Natural killer cell (primary cell): ENCODE results near the gene CHRNA10. TPM values are rescaled to one million over a fixed set of nuclear protein-coding genes. Genes with fewer than 3 reads are reported as not detected.

Experiments
- ATAC-seq, 3 donors: fragments of 150-1000 bp in 2 of 3; fragments of 200-7000 bp in 1 of 3; cut with Tn5 transposase; 1 replicate in 1 of 3; 2 replicates in 2 of 3; pipeline ENCODE4 v1.10.0; 2021; ENCODE audit warnings: mild to moderate bottlenecking in 2 of 3, moderate library complexity in 2 of 3
- DNase-seq, 2 donors: peaks; one replicate each; pipeline versions ENCODE4 v3.0.0 to v3.0.0-alpha.2; 2013 to 2021; ENCODE audit warnings: mixed read lengths in 1 of 2
- H3K27ac ChIP-seq: one replicate; pipeline ENCODE4 v1.5.1; 2013; ENCODE audit warnings: mild to moderate bottlenecking, low read length
- H3K27me3 ChIP-seq: one replicate; pipeline ENCODE4 v1.6.1; 2013; ENCODE audit warnings: low read length; ENCODE audit not compliant: control insufficient read depth, insufficient read depth
- H3K36me3 ChIP-seq: one replicate; pipeline ENCODE4 v1.6.1; 2013; ENCODE audit warnings: low read length; ENCODE audit not compliant: control insufficient read depth, insufficient read depth
- H3K4me1 ChIP-seq: one replicate; pipeline ENCODE4 v1.6.1; 2013; ENCODE audit warnings: low read length; ENCODE audit not compliant: control insufficient read depth, insufficient read depth
- H3K4me3 ChIP-seq: one replicate; pipeline ENCODE4 v1.5.1; 2013; ENCODE audit warnings: low read length
- H3K9me3 ChIP-seq: one replicate; pipeline ENCODE4 v1.6.1; 2013; ENCODE audit warnings: low read length; ENCODE audit not compliant: control insufficient read depth, insufficient read depth
- H3K27ac Mint-ChIP-seq, 2 donors: one replicate each; pipeline ENCODE4 v1.8.0; 2022; ENCODE audit warnings: mild to moderate bottlenecking in 2 of 2, mixed read lengths in 2 of 2, moderate library complexity in 1 of 2
- H3K27me3 Mint-ChIP-seq, 2 donors: one replicate each; pipeline ENCODE4 v1.8.0; 2022; ENCODE audit warnings: low read depth in 2 of 2, mixed read lengths in 2 of 2
- H3K36me3 Mint-ChIP-seq: one replicate; pipeline ENCODE4 v1.8.0; 2022; ENCODE audit warnings: mixed read lengths
- H3K4me1 Mint-ChIP-seq, 2 donors: one replicate each; pipeline ENCODE4 v1.8.0; 2022; ENCODE audit warnings: mixed read lengths in 2 of 2
- H3K4me3 Mint-ChIP-seq: one replicate; pipeline ENCODE4 v1.8.0; 2022; ENCODE audit warnings: mild to moderate bottlenecking, moderate library complexity, mixed read lengths
- H3K9me3 Mint-ChIP-seq, 2 donors: one replicate each; pipeline ENCODE4 v1.8.0; 2022; ENCODE audit warnings: mixed read lengths in 2 of 2
- WGBS: methylation state at CpG from one replicate; pipeline ENCODE4 v1.1.7; 2013; ENCODE audit warnings: missing lambda C conversion rate; ENCODE audit not compliant: insufficient coverage; 5-methylcytosine and 5-hydroxymethylcytosine counted together
- intact Hi-C: fragments of 100-400 bp; cut with micrococcal nuclease; formaldehyde crosslinking; loops from one replicate; pipeline ENCODE4 v1.14.2; 2022
- total RNA-seq, 4 donors: library from RNA; stranded (reverse); fragments of 120-200 nt in 1 of 4; gene quantifications; one replicate each; pipeline versions ENCODE4 v1.2.3 to v1.2.4, GENCODE V29; 2013 to 2022
- TF ChIP-seq, protein P1 (sequence below): fragments of 200-600 bp; IDR thresholded peaks from one replicate; pipeline ENCODE4 v1.8.0; 2022; ENCODE audit warnings: antibody characterized with exemption

Gene CHRNA10
- total RNA-seq, 3 donors from 2014 or later (not counting 1 experiment from before 2014, with no cell fraction given) = 0.36 to 0.60 (median 0.45) TPM

- H3K4me1 ChIP-seq = no peaks in the 10 kb centered on the region
- intact Hi-C loops = no loop called here
- Mint-ChIP-seq H3K4me1 (no peaks in the 10 kb centered on the region), H3K9me3 (no peaks in the 10 kb centered on the region), H3K27ac (no peak overlapping the region), H3K27me3 (no peaks in the 10 kb centered on the region), H3K36me3 (peaks cover 21% of the 10 kb centered on the region), H3K4me3 (no peak overlapping the region)
- H3K27me3 ChIP-seq = no peaks in the 10 kb centered on the region
- no peak overlapping the region for H3K27ac ChIP-seq
- DNase-seq = no peak
- H3K9me3 ChIP-seq = no peaks in the 10 kb centered on the region
- ATAC-seq = no peak
- 100% methylated on average over 2 of the region's 2 CpGs for WGBS
- TF ChIP-seq, protein P1, sequence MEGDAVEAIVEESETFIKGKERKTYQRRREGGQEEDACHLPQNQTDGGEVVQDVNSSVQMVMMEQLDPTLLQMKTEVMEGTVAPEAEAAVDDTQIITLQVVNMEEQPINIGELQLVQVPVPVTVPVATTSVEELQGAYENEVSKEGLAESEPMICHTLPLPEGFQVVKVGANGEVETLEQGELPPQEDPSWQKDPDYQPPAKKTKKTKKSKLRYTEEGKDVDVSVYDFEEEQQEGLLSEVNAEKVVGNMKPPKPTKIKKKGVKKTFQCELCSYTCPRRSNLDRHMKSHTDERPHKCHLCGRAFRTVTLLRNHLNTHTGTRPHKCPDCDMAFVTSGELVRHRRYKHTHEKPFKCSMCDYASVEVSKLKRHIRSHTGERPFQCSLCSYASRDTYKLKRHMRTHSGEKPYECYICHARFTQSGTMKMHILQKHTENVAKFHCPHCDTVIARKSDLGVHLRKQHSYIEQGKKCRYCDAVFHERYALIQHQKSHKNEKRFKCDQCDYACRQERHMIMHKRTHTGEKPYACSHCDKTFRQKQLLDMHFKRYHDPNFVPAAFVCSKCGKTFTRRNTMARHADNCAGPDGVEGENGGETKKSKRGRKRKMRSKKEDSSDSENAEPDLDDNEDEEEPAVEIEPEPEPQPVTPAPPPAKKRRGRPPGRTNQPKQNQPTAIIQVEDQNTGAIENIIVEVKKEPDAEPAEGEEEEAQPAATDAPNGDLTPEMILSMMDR = no peak
- no peak overlapping the region for H3K4me3 ChIP-seq
- H3K36me3 ChIP-seq = peaks cover 79% of the 10 kb centered on the region
Observed at GRCh38 chr11:3700410-3700809, 29.2 kb upstream of the CHRNA10 start.

GRCh38 chr11:3686751-3687150 lies 15.6 kb upstream of the CHRNA10 start:
- H3K36me3 Mint-ChIP-seq = peaks cover 10% of the 10 kb centered on the region
- WGBS = 50% methylated on average over 1 of the region's 4 CpGs
- no peak overlapping the region for H3K27ac Mint-ChIP-seq

GRCh38 chr11:3685923-3686322 lies 14.7 kb upstream of the CHRNA10 start:
- no peaks in the 10 kb centered on the region for H3K4me1 Mint-ChIP-seq
- DNase-seq (no peak), ATAC-seq (no peak)
- H3K9me3 Mint-ChIP-seq = no peaks in the 10 kb centered on the region
- H3K27me3 ChIP-seq = no peaks in the 10 kb centered on the region
- peaks cover 10% of the 10 kb centered on the region for H3K36me3 Mint-ChIP-seq
- H3K27ac ChIP-seq = no peak overlapping the region
- no peak overlapping the region for H3K27ac Mint-ChIP-seq
- H3K4me1 ChIP-seq = no peaks in the 10 kb centered on the region
- no peaks in the 10 kb centered on the region for H3K9me3 ChIP-seq
- H3K4me3 Mint-ChIP-seq = no peak overlapping the region
- intact Hi-C loops = no loop called here
- TF ChIP-seq, protein P1 = no peak
- H3K27me3 Mint-ChIP-seq = no peaks in the 10 kb centered on the region
- peaks cover 72% of the 10 kb centered on the region for H3K36me3 ChIP-seq
- H3K4me3 ChIP-seq = no peak overlapping the region
- 95% methylated on average over 7 of the region's 7 CpGs for WGBS

More at GRCh38 chr11:3686751-3687150, 15.6 kb upstream of the CHRNA10 start:
- TF ChIP-seq, protein P1 = no peak
- H3K4me1 Mint-ChIP-seq = no peaks in the 10 kb centered on the region
- H3K4me3 Mint-ChIP-seq = no peak overlapping the region
- Histone ChIP-seq H3K27ac (no peak overlapping the region), H3K4me1 (no peaks in the 10 kb centered on the region), H3K27me3 (no peaks in the 10 kb centered on the region), H3K4me3 (no peak overlapping the region), H3K9me3 (no peaks in the 10 kb centered on the region), H3K36me3 (peaks cover 69% of the 10 kb centered on the region)
- ATAC-seq = no peak
- intact Hi-C loops = no loop called here
- no peaks in the 10 kb centered on the region for H3K27me3 Mint-ChIP-seq
- no peak for DNase-seq
- no peaks in the 10 kb centered on the region for H3K9me3 Mint-ChIP-seq

GRCh38 chr11:3684819-3685172 lies 13.6 kb upstream of the CHRNA10 start:
- Histone ChIP-seq H3K4me3 (no peak overlapping the region), H3K27me3 (no peaks in the 10 kb centered on the region), H3K9me3 (no peaks in the 10 kb centered on the region), H3K4me1 (no peaks in the 10 kb centered on the region), H3K36me3 (peaks cover 73% of the 10 kb centered on the region), H3K27ac (no peak overlapping the region)
- WGBS = 100% methylated on average over 2 of the region's 2 CpGs
- ATAC-seq (no peak), DNase-seq (no peak)
- Mint-ChIP-seq H3K4me1 (no peaks in the 10 kb centered on the region), H3K36me3 (peaks cover 15% of the 10 kb centered on the region), H3K9me3 (no peaks in the 10 kb centered on the region), H3K27me3 (no peaks in the 10 kb centered on the region), H3K27ac (no peak overlapping the region), H3K4me3 (no peak overlapping the region)
- intact Hi-C loops = no loop called here
- TF ChIP-seq, protein P1 = no peak
